Endodermal cell (in vitro differentiated cells): ENCODE measurements around the gene NAV1. TPM values are rescaled to one million over a fixed set of nuclear protein-coding genes. Genes with fewer than 3 reads are reported as not detected.

ENCODE experiments used
- DNase-seq: peaks from one replicate; pipeline ENCODE4 v3.0.0-alpha.2; 2017
- H3K27ac ChIP-seq: 2 replicates; pipeline ENCODE4 v1.5.1; 2013; ENCODE audit warnings: mild to moderate bottlenecking, low read depth, low read length, moderate library complexity
- H3K27me3 ChIP-seq: 2 replicates; pipeline ENCODE4 v1.6.1; 2013; ENCODE audit warnings: mild to moderate bottlenecking, low read length, moderate library complexity; ENCODE audit not compliant: insufficient read depth, control insufficient read depth, poor library complexity, severe bottlenecking
- H3K36me3 ChIP-seq: 2 replicates; pipeline ENCODE4 v1.7.0; 2013; ENCODE audit warnings: mild to moderate bottlenecking, low read length, moderate library complexity; ENCODE audit not compliant: control insufficient read depth, insufficient read depth
- H3K4me1 ChIP-seq: one replicate; pipeline ENCODE4 v1.7.0; 2013; ENCODE audit warnings: low read length; ENCODE audit not compliant: control insufficient read depth, insufficient read depth
- H3K4me3 ChIP-seq: 2 replicates; pipeline ENCODE4 v1.5.1; 2013; ENCODE audit warnings: mild to moderate bottlenecking, low read length, moderate library complexity
- H3K9ac ChIP-seq: 2 replicates; pipeline ENCODE4 v1.6.1; 2013; ENCODE audit warnings: mild to moderate bottlenecking, low read length, moderate library complexity; ENCODE audit not compliant: poor library complexity, severe bottlenecking; ENCODE audit errors: extremely low read depth
- H3K9me3 ChIP-seq: 2 replicates; pipeline ENCODE4 v1.6.1; 2013; ENCODE audit warnings: mild to moderate bottlenecking, low read length, moderate library complexity; ENCODE audit not compliant: control insufficient read depth
- H3K27ac Mint-ChIP-seq: 2 replicates; pipeline ENCODE4 v1.8.0; 2020; ENCODE audit warnings: mixed read lengths
- H3K27me3 Mint-ChIP-seq: 2 replicates; pipeline ENCODE4 v1.8.0; 2021; ENCODE audit warnings: mild to moderate bottlenecking, mixed read lengths; ENCODE audit not compliant: insufficient read depth
- H3K36me3 Mint-ChIP-seq: 2 replicates; pipeline ENCODE4 v1.8.0; 2020; ENCODE audit warnings: low read depth, mixed read lengths
- H3K4me1 Mint-ChIP-seq: 2 replicates; pipeline ENCODE4 v1.8.0; 2020; ENCODE audit warnings: mixed read lengths
- H3K4me3 Mint-ChIP-seq: 2 replicates; pipeline ENCODE4 v1.8.0; 2020; ENCODE audit warnings: mild to moderate bottlenecking, moderate library complexity, mixed read lengths
- H3K9me3 Mint-ChIP-seq: 2 replicates; pipeline ENCODE4 v1.8.0; 2020; ENCODE audit warnings: mild to moderate bottlenecking, mixed read lengths
- CTCF ChIP-seq: fragments of 200-600 bp; sonication (generic); conservative IDR thresholded peaks from 2 replicates; pipeline ENCODE4 v1.5.0; 2021; ENCODE audit warnings: antibody characterized with exemption, mild to moderate bottlenecking
- WGBS, 2 experiments: methylation state at CpG; one replicate each; pipeline versions ENCODE4 v1.1.5 to v1.1.7; 2013; ENCODE audit warnings: missing lambda C conversion rate in 2 of 2, mixed read lengths in 1 of 2; ENCODE audit not compliant: insufficient coverage in 1 of 2, insufficient read length in 1 of 2; 5-methylcytosine and 5-hydroxymethylcytosine counted together
- total RNA-seq, 2 donors: library from RNA; stranded (reverse); fragmentation: NEBNext Ultra II Directional in 1 of 2; extraction: Animal tissue kit (Norgen Biotek cat#: 25700) in 1 of 2; gene quantifications; 2 replicates in 1 of 2; 3 replicates in 1 of 2; pipeline ENCODE4 v1.2.1, GENCODE V29; 2021

Gene NAV1
- total RNA-seq, 2 donors from 2014 or later: 42.2 to 62.5 TPM

GRCh38 chr1:201528631-201529252 lies 10.2 kb upstream of the NAV1 start:
- Mint-ChIP-seq H3K4me1 (no peaks in the 10 kb centered on the region), H3K36me3 (no peaks in the 10 kb centered on the region), H3K27ac (no peak overlapping the region), H3K9me3 (peaks cover 8% of the 10 kb centered on the region), H3K27me3 (peaks cover 3% of the 10 kb centered on the region), H3K4me3 (no peak overlapping the region)
- no peak for DNase-seq
- 80 to 83% methylated on average over 2 to 3 of the region's 3 CpGs for WGBS, 2 experiments
- H3K9me3 ChIP-seq: peaks cover 4% of the 10 kb centered on the region
- H3K9ac ChIP-seq: no peak overlapping the region
- no peaks in the 10 kb centered on the region for H3K27me3 ChIP-seq
- no peaks in the 10 kb centered on the region for H3K4me1 ChIP-seq
- no peak for TF ChIP-seq CTCF
- H3K36me3 ChIP-seq: no peaks in the 10 kb centered on the region
- no peak overlapping the region for H3K4me3 ChIP-seq
- H3K27ac ChIP-seq: no peak overlapping the region

- no peaks in the 10 kb centered on the region for H3K9me3 ChIP-seq
- no peaks in the 10 kb centered on the region for H3K36me3 ChIP-seq
- H3K27ac ChIP-seq: no peak overlapping the region
- H3K27ac Mint-ChIP-seq: no peak overlapping the region
- TF ChIP-seq CTCF: peak; percentile 94
- H3K9me3 Mint-ChIP-seq: no peaks in the 10 kb centered on the region
- peaks cover 5% of the 10 kb centered on the region for H3K4me1 Mint-ChIP-seq
- peaks cover 11% of the 10 kb centered on the region for H3K27me3 ChIP-seq
- H3K27me3 Mint-ChIP-seq: peaks cover 11% of the 10 kb centered on the region
- no peaks in the 10 kb centered on the region for H3K36me3 Mint-ChIP-seq
- no peaks in the 10 kb centered on the region for H3K4me1 ChIP-seq
- 58 to 67% methylated on average over 12 to 26 of the region's 26 CpGs for WGBS, 2 experiments
- peak; percentile 94 for DNase-seq
- no peak overlapping the region for H3K9ac ChIP-seq
- no peak overlapping the region for H3K4me3 Mint-ChIP-seq
- no peak overlapping the region for H3K4me3 ChIP-seq
These were observed 8.0 kb upstream of the NAV1 start for GRCh38 chr1:201530741-201531531.

GRCh38 chr1:201531551-201532425 lies 7.1 kb upstream of the NAV1 start:
- no peaks in the 10 kb centered on the region for H3K9me3 Mint-ChIP-seq
- Histone ChIP-seq H3K27me3 (peaks cover 19% of the 10 kb centered on the region), H3K27ac (no peak overlapping the region), H3K4me1 (no peaks in the 10 kb centered on the region), H3K4me3 (no peak overlapping the region), H3K9ac (no peak overlapping the region), H3K36me3 (no peaks in the 10 kb centered on the region), H3K9me3 (no peaks in the 10 kb centered on the region)
- no peak for DNase-seq
- 83 to 85% methylated on average over 8 to 9 of the region's 9 CpGs for WGBS, 2 experiments
- no peaks in the 10 kb centered on the region for H3K36me3 Mint-ChIP-seq
- H3K27ac Mint-ChIP-seq: no peak overlapping the region
- H3K4me1 Mint-ChIP-seq: peaks cover 5% of the 10 kb centered on the region
- TF ChIP-seq CTCF: no peak
- H3K4me3 Mint-ChIP-seq: no peak overlapping the region
- peaks cover 20% of the 10 kb centered on the region for H3K27me3 Mint-ChIP-seq
